Endothelial cell (in vitro differentiated cells): Measurements from ENCODE around the gene TBC1D20. TPM values are rescaled to one million over a fixed set of nuclear protein-coding genes. Genes with fewer than 3 reads are reported as not detected.

Experiments
- DNase-seq: peaks from one replicate; pipeline ENCODE4 v3.0.0; 2021; ENCODE audit warnings: low spot score
- H3K27ac Mint-ChIP-seq: one replicate; pipeline ENCODE4 v1.8.0; 2021; ENCODE audit warnings: mixed read lengths, inconsistent platforms; ENCODE audit not compliant: unreplicated experiment
- H3K27me3 Mint-ChIP-seq: one replicate; pipeline ENCODE4 v1.8.0; 2021; ENCODE audit warnings: mild to moderate bottlenecking, moderate library complexity, mixed read lengths, inconsistent platforms; ENCODE audit not compliant: unreplicated experiment
- H3K36me3 Mint-ChIP-seq: one replicate; pipeline ENCODE4 v1.8.0; 2021; ENCODE audit warnings: mild to moderate bottlenecking, low read depth, mixed read lengths, inconsistent platforms; ENCODE audit not compliant: unreplicated experiment
- H3K4me1 Mint-ChIP-seq: one replicate; pipeline ENCODE4 v1.8.0; 2021; ENCODE audit warnings: mild to moderate bottlenecking, mixed read lengths, inconsistent platforms; ENCODE audit not compliant: unreplicated experiment
- H3K4me3 Mint-ChIP-seq: one replicate; pipeline ENCODE4 v1.8.0; 2021; ENCODE audit warnings: mild to moderate bottlenecking, mixed read lengths, inconsistent platforms; ENCODE audit not compliant: unreplicated experiment
- H3K9me3 Mint-ChIP-seq: one replicate; pipeline ENCODE4 v1.8.0; 2021; ENCODE audit warnings: mixed read lengths, inconsistent platforms; ENCODE audit not compliant: unreplicated experiment
- total RNA-seq: library from RNA; stranded (reverse); fragmentation: NEBNext Ultra II Directional; extraction: Animal tissue kit (Norgen Biotek cat#: 25700); gene quantifications from one replicate; pipeline ENCODE4 v1.2.1, GENCODE V29; 2021; ENCODE audit not compliant: unreplicated experiment
- TF ChIP-seq, protein P1 (sequence below): fragments of 200-600 bp; sonication (generic); IDR thresholded peaks from one replicate; pipeline ENCODE4 v1.5.0; 2021; ENCODE audit warnings: antibody characterized with exemption; ENCODE audit not compliant: unreplicated experiment

Gene TBC1D20
- total RNA-seq, 1 donor from 2014 or later, result 29.9 TPM

- H3K27ac Mint-ChIP-seq, result no peak overlapping the region
- H3K4me1 Mint-ChIP-seq, result peaks cover 20% of the 10 kb centered on the region
- H3K4me3 Mint-ChIP-seq, result no peak overlapping the region
- H3K27me3 Mint-ChIP-seq, result peaks cover 10% of the 10 kb centered on the region
- TF ChIP-seq, protein P1, sequence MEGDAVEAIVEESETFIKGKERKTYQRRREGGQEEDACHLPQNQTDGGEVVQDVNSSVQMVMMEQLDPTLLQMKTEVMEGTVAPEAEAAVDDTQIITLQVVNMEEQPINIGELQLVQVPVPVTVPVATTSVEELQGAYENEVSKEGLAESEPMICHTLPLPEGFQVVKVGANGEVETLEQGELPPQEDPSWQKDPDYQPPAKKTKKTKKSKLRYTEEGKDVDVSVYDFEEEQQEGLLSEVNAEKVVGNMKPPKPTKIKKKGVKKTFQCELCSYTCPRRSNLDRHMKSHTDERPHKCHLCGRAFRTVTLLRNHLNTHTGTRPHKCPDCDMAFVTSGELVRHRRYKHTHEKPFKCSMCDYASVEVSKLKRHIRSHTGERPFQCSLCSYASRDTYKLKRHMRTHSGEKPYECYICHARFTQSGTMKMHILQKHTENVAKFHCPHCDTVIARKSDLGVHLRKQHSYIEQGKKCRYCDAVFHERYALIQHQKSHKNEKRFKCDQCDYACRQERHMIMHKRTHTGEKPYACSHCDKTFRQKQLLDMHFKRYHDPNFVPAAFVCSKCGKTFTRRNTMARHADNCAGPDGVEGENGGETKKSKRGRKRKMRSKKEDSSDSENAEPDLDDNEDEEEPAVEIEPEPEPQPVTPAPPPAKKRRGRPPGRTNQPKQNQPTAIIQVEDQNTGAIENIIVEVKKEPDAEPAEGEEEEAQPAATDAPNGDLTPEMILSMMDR, result no peak
- H3K9me3 Mint-ChIP-seq, result no peaks in the 10 kb centered on the region
- no peak for DNase-seq
- H3K36me3 Mint-ChIP-seq, result peaks cover 40% of the 10 kb centered on the region
These were observed 27.5 kb downstream of the TBC1D20 start for GRCh38 chr20:434661-435419.

GRCh38 chr20:434221-434620 lies 28.1 kb downstream of the TBC1D20 start:
- Mint-ChIP-seq H3K9me3 (no peaks in the 10 kb centered on the region), H3K36me3 (peaks cover 37% of the 10 kb centered on the region), H3K27ac (no peak overlapping the region), H3K4me3 (no peak overlapping the region), H3K4me1 (peaks cover 14% of the 10 kb centered on the region), H3K27me3 (peaks cover 8% of the 10 kb centered on the region)
- TF ChIP-seq, protein P1, result no peak
- no peak for DNase-seq

- Mint-ChIP-seq H3K27ac (peak overlapping the region; percentile 80), H3K4me1 (peaks cover 6% of the 10 kb centered on the region), H3K36me3 (peaks cover 30% of the 10 kb centered on the region), H3K27me3 (peaks cover 8% of the 10 kb centered on the region), H3K4me3 (peak overlapping the region; percentile 73), H3K9me3 (no peaks in the 10 kb centered on the region)
- TF ChIP-seq, protein P1, result no peak
- DNase-seq, result no peak
These were observed 28.9 kb downstream of the TBC1D20 start for GRCh38 chr20:433300-433975.

DNA sequence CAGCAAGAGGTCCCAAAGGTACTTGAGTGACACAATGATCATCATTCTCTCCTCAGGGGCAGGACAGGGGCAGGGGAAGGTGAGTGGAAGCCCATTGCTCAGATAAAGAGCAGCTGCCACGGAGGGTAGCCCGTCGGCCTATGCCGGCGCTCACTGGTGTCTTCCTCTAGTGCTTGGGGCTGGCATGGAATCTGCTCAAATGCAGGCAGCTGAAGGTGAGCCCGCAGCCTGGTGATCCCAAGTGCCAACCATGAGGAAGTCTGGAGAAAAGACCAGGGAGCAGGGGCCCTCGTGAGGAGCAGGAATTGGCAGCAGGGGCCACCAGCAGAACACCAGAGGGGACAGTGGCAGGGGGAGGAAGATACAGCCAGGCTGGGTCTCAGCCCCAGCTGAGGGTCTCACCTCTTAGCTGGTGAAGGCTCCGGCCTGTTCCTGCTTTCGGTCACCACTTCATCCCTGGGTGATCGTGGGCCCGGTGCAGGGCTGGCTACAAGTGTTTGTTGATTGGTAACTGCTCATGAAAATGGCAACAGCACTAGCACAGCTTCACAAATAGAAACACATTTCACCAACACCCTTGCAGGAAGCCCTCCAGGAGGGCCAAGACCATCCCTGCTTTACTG lies 29.5 kb downstream of the TBC1D20 start:
- no peaks in the 10 kb centered on the region for H3K9me3 Mint-ChIP-seq
- no peak for DNase-seq
- peaks cover 8% of the 10 kb centered on the region for H3K27me3 Mint-ChIP-seq
- peaks cover 30% of the 10 kb centered on the region for H3K36me3 Mint-ChIP-seq
- peak overlapping the region; percentile 73 for H3K4me3 Mint-ChIP-seq
- H3K27ac Mint-ChIP-seq, result peak overlapping the region; percentile 80
- peaks cover 6% of the 10 kb centered on the region for H3K4me1 Mint-ChIP-seq
- TF ChIP-seq, protein P1, result no peak

GRCh38 chr20:432208-432607 lies 30.1 kb downstream of the TBC1D20 start:
- no peaks in the 10 kb centered on the region for H3K9me3 Mint-ChIP-seq
- no peak for DNase-seq
- H3K4me1 Mint-ChIP-seq, result peaks cover 6% of the 10 kb centered on the region
- H3K36me3 Mint-ChIP-seq, result peaks cover 24% of the 10 kb centered on the region
- TF ChIP-seq, protein P1, result no peak
- H3K4me3 Mint-ChIP-seq, result no peak overlapping the region
- no peak overlapping the region for H3K27ac Mint-ChIP-seq
- H3K27me3 Mint-ChIP-seq, result peaks cover 7% of the 10 kb centered on the region
